Prostate gland (tissue), 2 donors: Measurements from ENCODE around the gene ATG7.
"Not testable (repeated sequence)": the region's sequence is repeated elsewhere in the genome, so short reads cannot be mapped to it uniquely, and the experiment has no call there.

Experiments
- CTCF ChIP-seq, 4 experiments: fragments of 200-600 bp in 2 of 4; fragments of 450-650 bp in 2 of 4; sonication (generic) in 2 of 4; IDR thresholded peaks; 1 replicate in 3 of 4; 2 replicates in 1 of 4; pipeline ENCODE4 v1.5.1; 2016 to 2019; ENCODE audit warnings: antibody characterized with exemption in 4 of 4, mild to moderate bottlenecking in 2 of 4, moderate library complexity in 2 of 4
- POLR2A ChIP-seq: fragments of 450-650 bp; IDR thresholded peaks from one replicate; pipeline ENCODE4 v1.6.1; 2016; ENCODE audit warnings: antibody characterized with exemption, mild to moderate bottlenecking
- POLR2AphosphoS5 ChIP-seq: sonication (generic); formaldehyde crosslinking; IDR thresholded peaks from one replicate; pipeline ENCODE4 v1.6.1; 2017; ENCODE audit warnings: antibody characterized with exemption

GRCh38 chr3:11502413-11502812, 230.2 kb downstream of the ATG7 start:
- not testable (repeated sequence) for TF ChIP-seq POLR2A; CTCF (IDR thresholded peaks at IDR 0.05); POLR2AphosphoS5
